HL-60 (cell line): ENCODE results near the gene CHST9.

ENCODE experiments used
- DNase-seq, 2 experiments: peaks; one replicate each; pipeline ENCODE4 v3.0.0-alpha.2; 2010 to 2020; ENCODE audit warnings: low read depth in 1 of 2, low spot score in 1 of 2
- H3K27ac ChIP-seq: fragments of 250-450 bp; sonication (Bioruptor Pico); replicated peaks from 2 replicates; pipeline ENCODE4 v1.5.1; 2020; ENCODE audit warnings: mild to moderate bottlenecking, moderate library complexity
- H3K27me3 ChIP-seq: fragments of 250-450 bp; sonication (Bioruptor Pico); 2 replicates; pipeline ENCODE4 v1.5.1; 2021; ENCODE audit warnings: mild to moderate bottlenecking, moderate library complexity; ENCODE audit not compliant: insufficient read depth, poor library complexity, severe bottlenecking
- H3K4me3 ChIP-seq: replicated peaks from 2 replicates; pipeline ENCODE4 v1.5.1; 2011; ENCODE audit warnings: mild to moderate bottlenecking, control low read depth, low read length; ENCODE audit not compliant: insufficient read depth
- GABPA ChIP-seq: IDR thresholded peaks from 2 replicates; pipeline ENCODE4 v1.6.1; 2012; ENCODE audit warnings: low read depth
- POLR2AphosphoS5 ChIP-seq: IDR thresholded peaks from 2 replicates; pipeline ENCODE4 v1.6.1; 2012; ENCODE audit warnings: low read depth
- SPI1 ChIP-seq: IDR thresholded peaks from 2 replicates; pipeline ENCODE4 v1.6.1; 2012; ENCODE audit warnings: low read depth, mild to moderate bottlenecking, borderline replicate concordance
- TF ChIP-seq, protein P1 (sequence below): IDR thresholded peaks from one replicate; pipeline ENCODE4 v1.5.1; 2011; ENCODE audit warnings: low read length, control low read depth, inconsistent platforms; ENCODE audit not compliant: insufficient read depth
- TF ChIP-seq, protein P2 (sequence below): IDR thresholded peaks from 2 replicates; pipeline ENCODE4 v1.6.1; 2012; ENCODE audit warnings: low read depth; ENCODE audit not compliant: insufficient replicate concordance

CHST9 gene

DNA sequence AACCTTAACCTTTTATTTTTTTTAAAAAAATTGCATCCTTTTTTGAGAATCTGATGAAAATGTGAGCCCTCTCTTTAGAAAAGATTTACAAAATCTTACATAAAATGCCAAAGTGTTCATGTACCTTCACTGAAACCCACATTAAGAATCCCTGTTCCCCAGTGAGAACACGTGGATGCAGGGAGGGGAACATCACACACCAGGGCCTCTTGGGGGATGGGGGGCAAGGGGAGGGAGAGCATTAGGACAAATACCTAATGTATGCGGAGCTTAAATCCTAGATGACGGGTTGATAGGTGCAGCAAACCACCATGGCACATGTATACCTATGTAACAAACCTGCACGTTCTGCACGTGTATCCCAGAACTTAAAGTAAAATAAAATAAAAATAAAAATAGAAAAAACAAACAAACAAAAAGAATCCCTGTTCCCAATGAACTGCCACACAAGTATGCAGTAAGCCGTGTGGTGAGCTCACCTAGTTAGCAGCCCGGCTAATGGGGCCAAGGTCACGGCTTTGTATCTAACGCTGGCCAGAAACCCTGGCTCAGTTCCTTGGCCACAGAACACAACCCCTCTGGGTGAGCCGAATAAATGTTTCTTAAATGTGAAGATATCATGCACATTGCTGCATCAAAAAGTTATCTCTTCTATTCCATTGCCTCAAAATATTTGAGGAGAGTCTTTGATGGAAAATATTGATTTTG is 41.4 kb downstream of the CHST9 start:
- no peak for TF ChIP-seq POLR2AphosphoS5
- TF ChIP-seq, protein P1, sequence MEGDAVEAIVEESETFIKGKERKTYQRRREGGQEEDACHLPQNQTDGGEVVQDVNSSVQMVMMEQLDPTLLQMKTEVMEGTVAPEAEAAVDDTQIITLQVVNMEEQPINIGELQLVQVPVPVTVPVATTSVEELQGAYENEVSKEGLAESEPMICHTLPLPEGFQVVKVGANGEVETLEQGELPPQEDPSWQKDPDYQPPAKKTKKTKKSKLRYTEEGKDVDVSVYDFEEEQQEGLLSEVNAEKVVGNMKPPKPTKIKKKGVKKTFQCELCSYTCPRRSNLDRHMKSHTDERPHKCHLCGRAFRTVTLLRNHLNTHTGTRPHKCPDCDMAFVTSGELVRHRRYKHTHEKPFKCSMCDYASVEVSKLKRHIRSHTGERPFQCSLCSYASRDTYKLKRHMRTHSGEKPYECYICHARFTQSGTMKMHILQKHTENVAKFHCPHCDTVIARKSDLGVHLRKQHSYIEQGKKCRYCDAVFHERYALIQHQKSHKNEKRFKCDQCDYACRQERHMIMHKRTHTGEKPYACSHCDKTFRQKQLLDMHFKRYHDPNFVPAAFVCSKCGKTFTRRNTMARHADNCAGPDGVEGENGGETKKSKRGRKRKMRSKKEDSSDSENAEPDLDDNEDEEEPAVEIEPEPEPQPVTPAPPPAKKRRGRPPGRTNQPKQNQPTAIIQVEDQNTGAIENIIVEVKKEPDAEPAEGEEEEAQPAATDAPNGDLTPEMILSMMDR, result no peak
- TF ChIP-seq, protein P2, sequence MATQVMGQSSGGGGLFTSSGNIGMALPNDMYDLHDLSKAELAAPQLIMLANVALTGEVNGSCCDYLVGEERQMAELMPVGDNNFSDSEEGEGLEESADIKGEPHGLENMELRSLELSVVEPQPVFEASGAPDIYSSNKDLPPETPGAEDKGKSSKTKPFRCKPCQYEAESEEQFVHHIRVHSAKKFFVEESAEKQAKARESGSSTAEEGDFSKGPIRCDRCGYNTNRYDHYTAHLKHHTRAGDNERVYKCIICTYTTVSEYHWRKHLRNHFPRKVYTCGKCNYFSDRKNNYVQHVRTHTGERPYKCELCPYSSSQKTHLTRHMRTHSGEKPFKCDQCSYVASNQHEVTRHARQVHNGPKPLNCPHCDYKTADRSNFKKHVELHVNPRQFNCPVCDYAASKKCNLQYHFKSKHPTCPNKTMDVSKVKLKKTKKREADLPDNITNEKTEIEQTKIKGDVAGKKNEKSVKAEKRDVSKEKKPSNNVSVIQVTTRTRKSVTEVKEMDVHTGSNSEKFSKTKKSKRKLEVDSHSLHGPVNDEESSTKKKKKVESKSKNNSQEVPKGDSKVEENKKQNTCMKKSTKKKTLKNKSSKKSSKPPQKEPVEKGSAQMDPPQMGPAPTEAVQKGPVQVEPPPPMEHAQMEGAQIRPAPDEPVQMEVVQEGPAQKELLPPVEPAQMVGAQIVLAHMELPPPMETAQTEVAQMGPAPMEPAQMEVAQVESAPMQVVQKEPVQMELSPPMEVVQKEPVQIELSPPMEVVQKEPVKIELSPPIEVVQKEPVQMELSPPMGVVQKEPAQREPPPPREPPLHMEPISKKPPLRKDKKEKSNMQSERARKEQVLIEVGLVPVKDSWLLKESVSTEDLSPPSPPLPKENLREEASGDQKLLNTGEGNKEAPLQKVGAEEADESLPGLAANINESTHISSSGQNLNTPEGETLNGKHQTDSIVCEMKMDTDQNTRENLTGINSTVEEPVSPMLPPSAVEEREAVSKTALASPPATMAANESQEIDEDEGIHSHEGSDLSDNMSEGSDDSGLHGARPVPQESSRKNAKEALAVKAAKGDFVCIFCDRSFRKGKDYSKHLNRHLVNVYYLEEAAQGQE, result no peak
- no peak for TF ChIP-seq SPI1
- TF ChIP-seq GABPA, result no peak
- H3K27ac ChIP-seq, result no peak overlapping the region
- DNase-seq, result no peak
- H3K27me3 ChIP-seq, result no peaks in the 10 kb centered on the region
- no peak overlapping the region for H3K4me3 ChIP-seq

DNA sequence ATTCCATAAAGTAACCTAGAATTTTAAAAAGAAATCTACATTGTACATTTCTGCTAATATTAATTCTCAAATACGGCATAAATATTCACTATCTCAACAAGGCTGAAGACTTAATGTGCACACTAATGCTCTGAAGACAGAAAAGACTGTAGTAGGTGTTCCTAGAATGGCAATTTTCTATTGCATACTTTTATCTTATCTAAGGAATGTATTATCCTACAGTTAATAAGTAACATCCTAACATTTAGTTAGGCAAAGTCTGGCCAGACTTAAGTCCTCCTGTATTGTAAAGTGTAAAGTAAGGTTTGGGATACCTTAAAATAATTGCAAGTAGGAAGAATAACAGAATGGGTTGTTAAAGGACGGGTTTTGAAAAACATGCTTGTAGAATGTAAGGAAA is 42.2 kb downstream of the CHST9 start:
- H3K27me3 ChIP-seq, result no peaks in the 10 kb centered on the region
- no peak overlapping the region for H3K27ac ChIP-seq
- no peak for DNase-seq
- H3K4me3 ChIP-seq, result no peak overlapping the region
- TF ChIP-seq SPI1 (no peak), GABPA (no peak)
- TF ChIP-seq, protein P2, result no peak
- TF ChIP-seq, protein P1, result no peak

DNA sequence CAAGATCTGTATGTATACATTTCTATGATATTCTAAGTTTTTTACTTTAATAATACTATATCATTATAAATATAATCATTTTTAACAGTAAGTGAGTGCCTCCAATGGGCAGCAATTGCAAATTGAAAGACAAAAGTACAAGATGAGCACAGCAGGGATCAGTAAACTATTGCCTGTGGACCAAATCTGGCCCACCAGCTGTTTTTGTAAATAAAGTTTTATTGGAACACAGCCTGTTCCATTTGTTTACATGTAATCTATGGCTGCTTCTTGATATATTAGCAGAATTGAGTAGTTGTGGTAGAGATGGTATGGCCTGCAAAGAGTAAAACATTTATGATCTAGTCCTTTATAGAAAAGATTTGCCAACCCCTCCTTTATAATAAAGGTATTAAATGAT is 43.2 kb downstream of the CHST9 start:
- no peaks in the 10 kb centered on the region for H3K27me3 ChIP-seq
- no peak overlapping the region for H3K4me3 ChIP-seq
- H3K27ac ChIP-seq, result no peak overlapping the region
- TF ChIP-seq, protein P2, result no peak
- no peak for TF ChIP-seq SPI1
- TF ChIP-seq GABPA, result no peak
- no peak for TF ChIP-seq POLR2AphosphoS5
- TF ChIP-seq, protein P1, result no peak
- DNase-seq, result no peak
